HEK293T (cell line): ENCODE results near the gene ZNF541.

ENCODE experiments used
- CTCF ChIA-PET: fragments of 350-600 bp; formaldehyde crosslinking; extraction: SDS; loops from one replicate; lab custom pipeline; 2021; ENCODE audit warnings: antibody characterized with exemption, inconsistent platforms; lab: Yijun Ruan, JAX
- POLR2A ChIA-PET: fragments of 350-600 bp; formaldehyde crosslinking; extraction: SDS; loops from one replicate; lab custom pipeline; 2020; ENCODE audit warnings: antibody characterized with exemption, inconsistent platforms; lab: Yijun Ruan, JAX
- DNase-seq: peaks from one replicate; pipeline ENCODE4 v3.0.0; 2012; ENCODE audit warnings: mixed read lengths; ENCODE audit errors: extremely low spot score
- ARNT ChIP-seq: fragments of 450-650 bp; IDR thresholded peaks from 2 replicates; pipeline ENCODE4 v1.6.1; 2017; ENCODE audit warnings: mild to moderate bottlenecking
- BHLHE40 ChIP-seq: fragments of 450-650 bp; IDR thresholded peaks from 2 replicates; pipeline ENCODE4 v1.6.1; 2016; ENCODE audit warnings: mild to moderate bottlenecking, moderate library complexity, borderline replicate concordance
- CTBP1 ChIP-seq: fragments of 450-650 bp; IDR thresholded peaks from 2 replicates; pipeline ENCODE4 v1.6.1; 2016; ENCODE audit warnings: borderline replicate concordance
- ELF4 ChIP-seq: fragments of 450-650 bp; IDR thresholded peaks from 2 replicates; pipeline ENCODE4 v1.6.1; 2017; ENCODE audit warnings: antibody characterized with exemption
- FOXA1 ChIP-seq: fragments of 450-650 bp; IDR thresholded peaks from 2 replicates; pipeline ENCODE4 v1.6.1; 2016; ENCODE audit warnings: mild to moderate bottlenecking
- FOXK2 ChIP-seq: fragments of 450-650 bp; IDR thresholded peaks from 2 replicates; pipeline ENCODE4 v1.6.1; 2016; ENCODE audit warnings: mild to moderate bottlenecking
- FOXM1 ChIP-seq: fragments of 450-650 bp; IDR thresholded peaks from 2 replicates; pipeline ENCODE4 v1.6.1; 2017; ENCODE audit warnings: mild to moderate bottlenecking, borderline replicate concordance
- HDGF ChIP-seq: fragments of 450-650 bp; IDR thresholded peaks from 2 replicates; pipeline ENCODE4 v1.6.1; 2017; ENCODE audit warnings: antibody characterized with exemption, borderline replicate concordance
- L3MBTL2 ChIP-seq: fragments of 450-650 bp; conservative IDR thresholded peaks from 2 replicates; pipeline ENCODE4 v1.6.1; 2016; ENCODE audit warnings: mild to moderate bottlenecking
- LEF1 ChIP-seq: fragments of 450-650 bp; IDR thresholded peaks from 2 replicates; pipeline ENCODE4 v1.6.1; 2017; ENCODE audit warnings: mild to moderate bottlenecking, borderline replicate concordance
- NFRKB ChIP-seq: fragments of 450-650 bp; IDR thresholded peaks from 2 replicates; pipeline ENCODE4 v1.6.1; 2016; ENCODE audit warnings: mild to moderate bottlenecking, moderate library complexity
- SP1 ChIP-seq: fragments of 450-650 bp; IDR thresholded peaks from 2 replicates; pipeline ENCODE4 v1.6.1; 2017
- SUZ12 ChIP-seq: fragments of 450-650 bp; IDR thresholded peaks from 2 replicates; pipeline ENCODE4 v1.6.1; 2016; ENCODE audit warnings: mild to moderate bottlenecking
- TARDBP ChIP-seq: fragments of 450-650 bp; IDR thresholded peaks from 2 replicates; pipeline ENCODE4 v1.6.1; 2016
- ZNF384 ChIP-seq: fragments of 450-650 bp; IDR thresholded peaks from 2 replicates; pipeline ENCODE4 v1.6.1; 2016
- TF ChIP-seq, protein P1 (sequence below): fragments of 450-650 bp; IDR thresholded peaks from 2 replicates; pipeline ENCODE4 v1.6.1; 2016

ZNF541 gene

DNA sequence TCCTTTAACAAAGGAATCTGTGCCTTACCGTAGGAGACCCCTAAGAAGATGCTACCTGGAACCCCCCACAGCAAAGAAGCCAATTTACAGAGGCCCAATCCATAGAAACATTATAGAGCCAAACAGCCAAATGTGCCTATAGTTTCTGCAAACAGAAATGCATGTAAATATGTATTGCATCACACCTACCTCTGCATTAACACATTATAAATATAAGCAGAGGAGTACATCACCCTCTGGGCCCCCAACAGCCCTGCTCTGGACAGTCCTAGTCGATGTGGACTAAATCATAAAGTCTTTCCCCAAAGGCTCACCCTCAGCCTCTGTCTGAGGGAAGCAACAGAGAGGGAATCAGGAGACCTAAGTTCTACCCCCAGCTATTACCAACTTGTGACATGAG, 25.7 kb downstream of the ZNF541 start:
- CTCF ChIA-PET, result interaction anchor here (1.0 kb wide), 1 partner anchor 110 kb away, joined by 3 read pairs; no protein-coding TSS in a partner anchor
- DNase-seq, result no peak
- no peak for TF ChIP-seq ARNT
- TF ChIP-seq TARDBP, result no peak
- TF ChIP-seq SP1, result no peak
- no peak for TF ChIP-seq SUZ12
- TF ChIP-seq FOXA1, result no peak
- no peak for TF ChIP-seq NFRKB
- TF ChIP-seq ZNF384, result no peak
- no peak for TF ChIP-seq CTBP1
- POLR2A ChIA-PET, result no interaction called here

DNA sequence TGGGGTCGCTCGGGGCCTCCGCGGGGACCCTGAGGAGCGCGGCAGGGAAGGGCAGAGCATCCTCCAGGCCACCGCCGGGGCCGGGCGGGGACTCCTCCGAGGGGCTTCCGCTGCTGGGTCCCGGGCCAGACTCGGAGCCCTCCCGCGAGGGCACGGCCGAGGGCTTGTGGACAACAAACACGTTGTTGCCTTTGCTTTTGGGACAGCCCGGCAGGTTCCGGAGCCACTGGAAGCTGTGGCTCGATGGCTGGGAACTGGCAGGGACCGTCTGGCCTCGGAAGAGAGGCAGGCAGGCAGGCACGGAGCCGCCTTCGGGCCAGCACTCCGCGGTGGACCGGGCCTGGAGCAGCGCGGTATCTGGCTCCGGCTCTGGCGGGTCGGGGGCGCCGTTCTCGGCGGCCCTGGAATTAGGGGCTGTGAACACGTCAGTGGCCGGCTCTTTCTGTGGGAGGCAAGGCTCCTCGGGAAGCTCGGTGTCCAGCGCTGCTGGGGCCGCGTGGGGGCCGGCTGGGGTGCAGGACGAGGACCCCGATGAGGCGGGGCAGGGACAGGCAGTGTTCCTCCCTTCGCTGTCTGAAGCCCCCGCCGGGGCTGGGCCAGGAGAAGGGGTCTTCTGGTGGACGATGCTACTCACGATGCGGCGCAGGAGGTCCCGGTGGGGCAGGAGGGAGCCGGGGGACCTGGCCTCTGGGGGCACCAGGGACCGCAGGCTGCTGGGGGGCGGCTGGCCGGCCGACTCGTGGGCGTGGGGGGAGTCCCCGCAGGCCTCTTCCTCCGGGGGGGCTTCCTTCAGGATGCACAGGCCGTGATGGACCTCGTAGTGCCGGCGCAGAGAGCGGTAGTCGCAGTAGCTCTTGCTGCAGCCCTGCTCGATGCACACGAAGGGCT, 27.6 kb downstream of the ZNF541 start:
- DNase-seq, result no peak
- CTCF ChIA-PET, result no interaction called here
- POLR2A ChIA-PET, result no interaction called here
- TF ChIP-seq TARDBP (no peak), FOXK2 (no peak), FOXM1 (no peak), FOXA1 (no peak), BHLHE40 (no peak)

DNA sequence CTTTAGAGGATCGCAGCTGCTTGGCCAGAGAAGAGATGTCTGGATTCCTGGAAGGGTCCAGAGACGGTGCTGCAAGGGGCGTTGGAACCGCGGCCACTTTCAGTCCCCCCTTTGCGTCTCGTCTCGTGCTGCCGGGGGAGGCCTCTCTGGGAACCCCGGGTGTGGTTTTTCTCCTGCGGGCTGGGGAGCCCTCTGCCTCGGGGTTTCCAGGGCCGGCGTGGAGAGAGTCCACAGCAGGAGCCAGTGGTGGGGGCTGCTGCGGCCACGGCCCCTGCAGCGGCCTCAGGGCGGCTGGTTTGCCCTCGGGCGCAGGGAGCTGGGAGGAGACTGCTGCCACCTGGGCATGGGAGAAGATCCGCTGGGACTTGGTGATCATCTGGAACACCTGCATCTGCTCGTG, 28.5 kb downstream of the ZNF541 start:
- DNase-seq, result no peak
- CTCF ChIA-PET, result no interaction called here
- POLR2A ChIA-PET, result no interaction called here
- TF ChIP-seq LEF1, result no peak
- TF ChIP-seq ARNT, result no peak
- TF ChIP-seq NFRKB, result no peak
- no peak for TF ChIP-seq SP1
- TF ChIP-seq TARDBP, result no peak
- no peak for TF ChIP-seq FOXK2
- TF ChIP-seq SUZ12, result no peak
- no peak for TF ChIP-seq ELF4
- TF ChIP-seq FOXM1, result no peak
- TF ChIP-seq CTBP1, result no peak
- TF ChIP-seq FOXA1, result no peak
- TF ChIP-seq ZNF384, result no peak
- TF ChIP-seq BHLHE40, result no peak
- no peak for TF ChIP-seq L3MBTL2
- no peak for TF ChIP-seq HDGF
- TF ChIP-seq, protein P1, sequence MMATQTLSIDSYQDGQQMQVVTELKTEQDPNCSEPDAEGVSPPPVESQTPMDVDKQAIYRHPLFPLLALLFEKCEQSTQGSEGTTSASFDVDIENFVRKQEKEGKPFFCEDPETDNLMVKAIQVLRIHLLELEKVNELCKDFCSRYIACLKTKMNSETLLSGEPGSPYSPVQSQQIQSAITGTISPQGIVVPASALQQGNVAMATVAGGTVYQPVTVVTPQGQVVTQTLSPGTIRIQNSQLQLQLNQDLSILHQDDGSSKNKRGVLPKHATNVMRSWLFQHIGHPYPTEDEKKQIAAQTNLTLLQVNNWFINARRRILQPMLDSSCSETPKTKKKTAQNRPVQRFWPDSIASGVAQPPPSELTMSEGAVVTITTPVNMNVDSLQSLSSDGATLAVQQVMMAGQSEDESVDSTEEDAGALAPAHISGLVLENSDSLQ, result no peak

DNA sequence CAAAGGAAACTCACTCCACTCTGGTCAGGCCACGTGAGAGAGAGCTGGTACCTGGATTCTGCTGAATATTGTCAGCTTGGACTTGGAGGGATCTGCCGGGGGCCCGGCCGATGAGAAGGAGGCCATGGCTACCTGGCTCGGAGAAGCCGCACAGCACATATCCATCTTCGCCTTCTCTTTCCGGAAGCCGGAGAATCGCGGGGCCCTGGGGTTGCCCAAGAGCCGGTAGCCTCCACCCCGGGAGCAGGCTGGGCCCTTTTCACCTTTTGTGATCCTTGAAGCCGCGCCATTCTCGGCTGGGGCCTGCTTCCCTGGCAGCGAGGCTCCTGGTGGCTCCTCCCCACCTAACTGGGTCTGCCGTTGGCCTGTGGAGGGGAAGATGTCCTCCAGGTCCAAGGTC, 28.9 kb downstream of the ZNF541 start:
- POLR2A ChIA-PET, result no interaction called here
- no peak for DNase-seq
- CTCF ChIA-PET, result no interaction called here
- no peak for TF ChIP-seq ELF4
- TF ChIP-seq FOXM1, result no peak
- TF ChIP-seq FOXA1, result no peak
- no peak for TF ChIP-seq FOXK2
- TF ChIP-seq, protein P1, result no peak
- no peak for TF ChIP-seq ZNF384
- TF ChIP-seq TARDBP, result no peak
- no peak for TF ChIP-seq HDGF

DNA sequence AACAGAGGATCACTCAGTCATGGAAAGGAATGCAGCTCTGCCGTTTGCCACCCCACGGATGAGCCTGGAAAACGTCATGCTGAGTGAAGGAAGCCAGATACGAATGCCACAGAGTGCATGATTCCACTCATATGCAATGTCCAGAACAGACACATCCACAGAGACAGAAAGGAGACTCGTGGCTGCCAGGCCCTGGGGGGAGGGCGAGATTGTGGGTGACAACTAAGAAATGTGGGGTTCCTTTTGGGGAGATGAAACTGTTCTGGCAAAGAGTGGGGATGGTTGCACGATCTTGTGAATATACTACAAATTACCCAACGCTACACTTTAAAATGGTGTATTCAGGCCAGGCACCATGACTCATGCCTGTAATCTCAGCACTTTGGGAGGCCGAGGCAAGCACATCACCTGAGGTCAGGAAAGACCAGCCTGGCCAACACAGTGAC, 30.9 kb downstream of the ZNF541 start:
- no peak for DNase-seq
- ChIA-PET CTCF (no interaction called here), POLR2A (no interaction called here)
- TF ChIP-seq HDGF (no peak), SP1 (no peak), SUZ12 (no peak), NFRKB (no peak), CTBP1 (no peak), LEF1 (no peak), TARDBP (no peak), FOXM1 (no peak), ELF4 (no peak), FOXA1 (no peak), FOXK2 (no peak), L3MBTL2 (no peak), BHLHE40 (no peak), ARNT (no peak), ZNF384 (no peak)
- TF ChIP-seq, protein P1, result no peak

DNA sequence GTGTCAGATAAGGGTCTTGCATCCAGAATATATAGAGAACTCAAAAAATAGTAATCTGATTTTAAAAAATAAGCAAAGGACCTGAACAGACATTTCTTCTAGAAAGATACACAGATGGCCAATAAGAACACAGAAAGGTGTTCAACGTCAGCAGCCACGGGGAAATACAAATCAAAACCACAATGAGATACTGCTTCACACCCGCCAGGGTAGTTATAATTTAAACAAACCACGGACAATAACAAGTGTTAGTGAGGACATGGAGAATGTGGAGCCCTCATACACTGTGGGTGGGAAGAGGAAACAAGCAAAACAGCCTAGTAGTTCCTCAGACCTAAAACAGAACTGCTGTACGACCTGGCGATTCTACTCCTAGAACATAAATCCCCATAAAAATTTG, 31.4 kb downstream of the ZNF541 start:
- CTCF ChIA-PET, result no interaction called here
- TF ChIP-seq BHLHE40, result no peak
- TF ChIP-seq TARDBP, result no peak
- TF ChIP-seq HDGF, result no peak
- no peak for TF ChIP-seq ELF4
- no peak for TF ChIP-seq CTBP1
- TF ChIP-seq, protein P1, result no peak
- TF ChIP-seq ARNT, result no peak
- no peak for TF ChIP-seq SP1
- no peak for TF ChIP-seq NFRKB
- TF ChIP-seq ZNF384, result no peak
- DNase-seq, result no peak
- POLR2A ChIA-PET, result no interaction called here
